Caco-2 (cell line): ENCODE measurements around the gene ZC4H2. TPM values are rescaled to one million over a fixed set of nuclear protein-coding genes. Genes with fewer than 3 reads are reported as not detected.
"Not testable (repeated sequence)": the region's sequence is repeated elsewhere in the genome, so short reads cannot be mapped to it uniquely, and the experiment has no call there.

Experiments
- BruUV-seq: library from RNA; stranded (reverse); fragments of 400-500 nt; replicated peaks from 2 replicates; lab custom pipeline; 2021; lab: Mats Ljungman, UMichigan
- CTCF ChIA-PET: fragments of 300-600 bp; sonication (Branson Sonifier 250); formaldehyde crosslinking; loops from one replicate; lab custom pipeline; 2022; ENCODE audit warnings: antibody characterized with exemption; lab: Charles Lee
- POLR2A ChIA-PET: fragments of 300-600 bp; sonication (Branson Sonifier 250); formaldehyde crosslinking; loops from one replicate; lab custom pipeline; 2022; ENCODE audit warnings: antibody characterized with exemption; lab: Charles Lee
- DNase-seq, 2 experiments: peaks; one replicate each; pipeline versions ENCODE4 v3.0.0 to v3.0.0-alpha.2; 2020 to 2022
- H3K27me3 ChIP-seq: replicated peaks from 2 replicates; pipeline ENCODE4 v1.6.0; 2011; ENCODE audit warnings: low read length; ENCODE audit not compliant: control insufficient read depth, insufficient read depth
- H3K36me3 ChIP-seq: 2 replicates; pipeline ENCODE4 v1.5.1; 2011; ENCODE audit warnings: low read length; ENCODE audit not compliant: control insufficient read depth, insufficient read depth
- H3K4me1 ChIP-seq: fragments of 250-450 bp; sonication (Bioruptor Pico); 2 replicates; pipeline ENCODE4 v1.5.1; 2020; ENCODE audit warnings: mild to moderate bottlenecking
- H3K4me3 ChIP-seq: 2 replicates; pipeline ENCODE4 v1.5.1; 2011; ENCODE audit warnings: low read depth, mild to moderate bottlenecking, control low read depth, low read length
- H3K9me3 ChIP-seq: fragments of 250-450 bp; sonication (Bioruptor Pico); 2 replicates; pipeline ENCODE4 v1.5.1; 2020; ENCODE audit warnings: mild to moderate bottlenecking, moderate library complexity
- H3K27ac Mint-ChIP-seq: one replicate; pipeline ENCODE4 v1.8.0; 2022; ENCODE audit warnings: mixed read lengths; ENCODE audit not compliant: unreplicated experiment
- H3K27me3 Mint-ChIP-seq: one replicate; pipeline ENCODE4 v1.8.0; 2022; ENCODE audit warnings: mixed read lengths; ENCODE audit not compliant: insufficient read depth, unreplicated experiment
- H3K36me3 Mint-ChIP-seq: one replicate; pipeline ENCODE4 v1.8.0; 2022; ENCODE audit warnings: mild to moderate bottlenecking, mixed read lengths; ENCODE audit not compliant: insufficient read depth, unreplicated experiment
- H3K4me1 Mint-ChIP-seq: one replicate; pipeline ENCODE4 v1.8.0; 2022; ENCODE audit warnings: low read depth, mixed read lengths; ENCODE audit not compliant: unreplicated experiment
- H3K4me3 Mint-ChIP-seq: one replicate; pipeline ENCODE4 v1.8.0; 2022; ENCODE audit warnings: mild to moderate bottlenecking, moderate library complexity, mixed read lengths; ENCODE audit not compliant: unreplicated experiment
- H3K9me3 Mint-ChIP-seq: one replicate; pipeline ENCODE4 v1.8.0; 2022; ENCODE audit warnings: mixed read lengths; ENCODE audit not compliant: unreplicated experiment
- CTCF ChIP-seq, 2 experiments: fragments of 200-600 bp in 1 of 2; IDR thresholded peaks; 1 replicate in 1 of 2; 2 replicates in 1 of 2; pipeline versions ENCODE4 v1.5.1 to v1.8.0; 2011 to 2022; ENCODE audit warnings: antibody characterized with exemption in 1 of 2, control low read depth in 1 of 2, inconsistent platforms in 1 of 2, low read depth in 1 of 2, low read length in 1 of 2, mild to moderate bottlenecking in 1 of 2, moderate library complexity in 1 of 2; ENCODE audit not compliant: insufficient read depth in 1 of 2, severe bottlenecking in 1 of 2, unreplicated experiment in 1 of 2
- intact Hi-C: fragments of 100-400 bp; cut with micrococcal nuclease; formaldehyde crosslinking; loops from one replicate; pipeline ENCODE4 v1.10.0; 2022; ENCODE audit not compliant: unreplicated experiment
- total RNA-seq: library from RNA; stranded (reverse); gene quantifications from 2 replicates; pipeline ENCODE4 v1.2.3, GENCODE V29; 2022

The ZC4H2 gene
- total RNA-seq, 1 experiment from 2014 or later: 7.3 TPM

DNA sequence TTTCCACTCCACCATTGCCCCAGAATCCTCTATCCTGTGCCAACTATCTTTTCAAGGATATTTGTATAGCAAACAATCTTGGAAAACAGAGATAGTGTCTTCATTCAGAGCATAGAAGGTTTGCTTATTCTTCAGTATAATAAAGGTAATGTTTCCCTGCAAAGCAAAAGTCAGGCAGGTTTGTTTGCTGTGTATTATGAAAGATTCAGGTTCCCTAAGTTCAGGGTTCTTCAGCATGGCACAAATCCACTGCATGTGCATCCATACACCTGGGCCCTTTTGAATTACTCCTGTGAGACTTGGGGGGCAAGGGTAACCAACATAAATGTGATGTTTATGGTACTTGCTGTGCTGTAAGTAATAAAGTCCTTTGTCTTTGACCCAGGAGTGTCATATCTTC, 33.2 kb upstream of the ZC4H2 start:
- POLR2A ChIA-PET: no interaction called here

DNA sequence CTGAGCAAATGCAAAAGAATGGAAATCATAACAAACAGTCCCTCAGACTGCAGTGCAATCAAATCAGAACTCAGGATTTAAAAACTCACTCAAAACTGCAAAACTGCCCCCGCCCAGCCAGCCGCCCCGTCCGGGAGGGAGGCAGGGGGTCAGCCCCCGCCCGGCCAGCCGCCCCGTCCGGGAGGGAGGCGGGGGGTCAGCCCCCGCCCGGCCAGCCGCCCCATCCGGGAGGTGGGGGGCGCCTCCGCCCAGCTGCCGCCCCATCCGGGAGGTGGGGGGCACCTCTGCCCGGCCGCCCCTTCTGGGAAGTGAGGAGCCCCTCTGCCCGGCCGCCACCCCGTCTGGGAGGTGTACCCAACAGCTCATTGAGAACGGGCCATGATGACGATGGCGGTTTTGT, 26.0 kb upstream of the ZC4H2 start:
- DNase-seq, H3K4me3 ChIP-seq, H3K27me3 Mint-ChIP-seq, H3K4me1 Mint-ChIP-seq, POLR2A ChIA-PET, intact Hi-C loops, BruUV-seq, H3K27me3 ChIP-seq, H3K27ac Mint-ChIP-seq, H3K36me3 Mint-ChIP-seq, H3K4me3 Mint-ChIP-seq, H3K9me3 Mint-ChIP-seq, H3K4me1 ChIP-seq, H3K36me3 ChIP-seq, CTCF ChIA-PET, H3K9me3 ChIP-seq: not testable (repeated sequence)

More for the DNA sequence above, 33.2 kb upstream of the ZC4H2 start:
- TF ChIP-seq CTCF (IDR thresholded peaks at IDR 0.05; ENCODE audit: insufficient read depth in 1 of 2, low read depth in 1 of 2, low read length in 1 of 2, severe bottlenecking in 1 of 2, unreplicated experiment in 1 of 2): no peak
- intact Hi-C loops: no loop called here
- H3K27me3 Mint-ChIP-seq: no peaks in the 10 kb centered on the region
- H3K36me3 Mint-ChIP-seq: no peaks in the 10 kb centered on the region
- DNase-seq: no peak
- Histone ChIP-seq H3K9me3 (no peaks in the 10 kb centered on the region), H3K36me3 (no peaks in the 10 kb centered on the region), H3K27me3 (no peaks in the 10 kb centered on the region), H3K4me1 (no peaks in the 10 kb centered on the region), H3K4me3 (no peak overlapping the region)
- CTCF ChIA-PET: no interaction called here
- H3K27ac Mint-ChIP-seq: no peak overlapping the region
- H3K4me1 Mint-ChIP-seq: no peaks in the 10 kb centered on the region
- no peaks in the 10 kb centered on the region for H3K9me3 Mint-ChIP-seq
- H3K4me3 Mint-ChIP-seq: no peak overlapping the region
- no TSS peak for BruUV-seq

DNA sequence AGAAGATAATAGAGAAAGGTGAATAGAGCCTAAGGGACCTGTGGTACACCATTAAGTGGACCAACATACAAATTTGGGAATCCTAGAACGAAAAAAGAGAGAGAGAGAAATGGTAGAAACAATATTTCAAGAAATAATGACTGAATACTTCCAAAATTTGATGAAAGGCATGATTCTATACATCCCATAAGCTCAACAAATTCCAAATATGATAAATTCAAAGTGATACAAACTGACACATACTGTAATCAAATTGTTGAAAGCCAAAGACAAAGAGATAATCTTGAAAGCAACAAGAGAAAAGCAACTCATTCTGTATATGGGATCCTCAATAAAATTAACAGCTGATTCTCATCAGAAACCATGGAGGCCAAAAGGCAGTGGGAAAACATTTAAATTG, 20.6 kb upstream of the ZC4H2 start:
- intact Hi-C loops: no loop called here
- Mint-ChIP-seq H3K27me3 (no peaks in the 10 kb centered on the region), H3K4me1 (no peaks in the 10 kb centered on the region), H3K27ac (no peak overlapping the region), H3K9me3 (no peaks in the 10 kb centered on the region), H3K4me3 (no peak overlapping the region), H3K36me3 (no peaks in the 10 kb centered on the region)
- BruUV-seq: no TSS peak
- DNase-seq: no peak
- ChIA-PET CTCF (no interaction called here), POLR2A (no interaction called here)
- no peaks in the 10 kb centered on the region for H3K36me3 ChIP-seq
- no peak overlapping the region for H3K4me3 ChIP-seq
- H3K4me1 ChIP-seq: no peaks in the 10 kb centered on the region
- no peaks in the 10 kb centered on the region for H3K27me3 ChIP-seq
- no peak for TF ChIP-seq CTCF (IDR thresholded peaks at IDR 0.05; ENCODE audit: insufficient read depth in 1 of 2, low read depth in 1 of 2, low read length in 1 of 2, severe bottlenecking in 1 of 2, unreplicated experiment in 1 of 2)
- H3K9me3 ChIP-seq: no peaks in the 10 kb centered on the region
